Gastrocnemius medialis (tissue), 4 donors: ENCODE measurements around the gene KIF2A. TPM values are rescaled to one million over a fixed set of nuclear protein-coding genes. Genes with fewer than 3 reads are reported as not detected.
"Not testable (repeated sequence)": the region's sequence is repeated elsewhere in the genome, so short reads cannot be mapped to it uniquely, and the experiment has no call there.

Source experiments
- ATAC-seq, 2 donors: fragments of 150-250 bp; one replicate each; pipeline ENCODE4 v1.9.1; 2016
- DNase-seq, 2 donors: peaks; one replicate each; pipeline ENCODE4 v3.0.0-alpha.2; 2019
- H3K27ac ChIP-seq, 4 donors: fragments of 200-600 bp; sonication (generic); 1 replicate in 1 of 4; 2 replicates in 3 of 4; pipeline ENCODE4 v1.5.1; 2016 to 2018; ENCODE audit warnings: mild to moderate bottlenecking in 2 of 4, moderate library complexity in 1 of 4
- H3K27me3 ChIP-seq, 3 donors: fragments of 200-600 bp; sonication (generic) in 2 of 3; 1 replicate in 1 of 3; 2 replicates in 2 of 3; pipeline versions ENCODE4 v1.5.1 to v1.6.0; 2016 to 2019; ENCODE audit warnings: mild to moderate bottlenecking in 1 of 3, moderate library complexity in 1 of 3
- H3K36me3 ChIP-seq, 2 donors: fragments of 200-600 bp; sonication (generic) in 1 of 2; one replicate each; pipeline ENCODE4 v1.5.1; 2017 to 2018
- H3K4me1 ChIP-seq, 2 donors: fragments of 200-600 bp; sonication (generic) in 1 of 2; one replicate each; pipeline ENCODE4 v1.5.1; 2016 to 2017; ENCODE audit warnings: mild to moderate bottlenecking in 2 of 2
- H3K4me3 ChIP-seq, 4 donors: fragments of 200-600 bp; sonication (generic) in 3 of 4; 1 replicate in 1 of 4; 2 replicates in 3 of 4; pipeline ENCODE4 v1.5.1; 2016 to 2019; ENCODE audit warnings: mild to moderate bottlenecking in 2 of 4
- H3K9me3 ChIP-seq, 3 donors: fragments of 200-600 bp; sonication (generic) in 2 of 3; 1 replicate in 1 of 3; 2 replicates in 2 of 3; pipeline ENCODE4 v1.5.1; 2016 to 2019
- CTCF ChIP-seq, 5 experiments: fragments of 450-650 bp in 3 of 5; fragments of 200-600 bp in 2 of 5; sonication (generic) in 2 of 5; IDR thresholded peaks in 4 of 5; conservative IDR thresholded peaks in 1 of 5; 1 replicate in 4 of 5; 2 replicates in 1 of 5; pipeline ENCODE4 v1.5.1; 2016 to 2019; ENCODE audit warnings: antibody characterized with exemption in 5 of 5, mild to moderate bottlenecking in 3 of 5, moderate library complexity in 3 of 5
- POLR2A ChIP-seq, 2 donors: fragments of 450-650 bp; IDR thresholded peaks; one replicate each; pipeline ENCODE4 v1.6.1; 2017; ENCODE audit warnings: antibody characterized with exemption in 2 of 2, mild to moderate bottlenecking in 2 of 2, moderate library complexity in 2 of 2
- in situ Hi-C, 4 donors: fragments of 200-750 bp; cut with MboI; loops; one replicate each; pipeline versions ENCODE4 v1.15.0 to v1.8.0; 2017; ENCODE audit warnings: low sequenced_read_pairs in 4 of 4
- intact Hi-C: fragments of 100-400 bp; cut with DNase I; formaldehyde crosslinking; loops from one replicate; pipeline ENCODE4 v1.15.1; 2023; ENCODE audit warnings: low total_unique reads
- total RNA-seq, 4 donors: library from RNA; depleted of rRNA; stranded (reverse); fragments of >200 nt; gene quantifications; one replicate each; pipeline versions ENCODE4 v1.1.0 to v1.2.3, GENCODE V29; 2016

The KIF2A gene
- total RNA-seq, 4 donors from 2014 or later = 7.5 to 14.2 (median 11.8) TPM

- TF ChIP-seq CTCF (IDR thresholded peaks at IDR 0.05 in 4 of 5, conservative IDR thresholded peaks at IDR 0.05 in 1 of 5) (no peak), POLR2A (IDR thresholded peaks at IDR 0.05) (no peak)
- Histone ChIP-seq H3K36me3 (no peaks in the 10 kb centered on the region), H3K4me1 (no peaks in the 10 kb centered on the region), H3K4me3 (no peak overlapping the region), H3K9me3 (no peaks in the 10 kb centered on the region), H3K27ac (no peak overlapping the region), H3K27me3 (no peaks in the 10 kb centered on the region)
- DNase-seq (no peak), ATAC-seq (no peak)
- intact Hi-C loops (no loop called here), in situ Hi-C loops (no loop called here)
These were observed 16.2 kb upstream of the KIF2A start for GRCh38 chr5:62289813-62290212.

- ATAC-seq, H3K9me3 ChIP-seq, H3K27me3 ChIP-seq, H3K4me3 ChIP-seq, H3K36me3 ChIP-seq, H3K4me1 ChIP-seq, H3K27ac ChIP-seq, DNase-seq, intact Hi-C loops, in situ Hi-C loops: not testable (repeated sequence)
These were observed 14.2 kb upstream of the KIF2A start for GRCh38 chr5:62291829-62292228.

- intact Hi-C loops (no loop called here), in situ Hi-C loops (no loop called here)
- H3K27me3 ChIP-seq = no peaks in the 10 kb centered on the region
- H3K9me3 ChIP-seq = no peaks in the 10 kb centered on the region
- H3K4me1 ChIP-seq = no peaks in the 10 kb centered on the region
- H3K36me3 ChIP-seq = no peaks in the 10 kb centered on the region
- DNase-seq = no peak
- H3K4me3 ChIP-seq = no peak overlapping the region
- no peak for TF ChIP-seq POLR2A (IDR thresholded peaks at IDR 0.05)
- no peak for TF ChIP-seq CTCF (IDR thresholded peaks at IDR 0.05 in 4 of 5, conservative IDR thresholded peaks at IDR 0.05 in 1 of 5)
- ATAC-seq = no peak
- no peak overlapping the region for H3K27ac ChIP-seq
These were observed 9.0 kb upstream of the KIF2A start for GRCh38 chr5:62296998-62297397.

GRCh38 chr5:62298118-62298517, 7.9 kb upstream of the KIF2A start:
- H3K27ac ChIP-seq = no peak overlapping the region
- H3K4me3 ChIP-seq = no peak overlapping the region
- in situ Hi-C loops = no loop called here
- DNase-seq = no peak
- intact Hi-C loops = no loop called here
- H3K4me1 ChIP-seq = no peaks in the 10 kb centered on the region
- no peak for ATAC-seq
- no peaks in the 10 kb centered on the region for H3K9me3 ChIP-seq
- TF ChIP-seq CTCF (IDR thresholded peaks at IDR 0.05 in 4 of 5, conservative IDR thresholded peaks at IDR 0.05 in 1 of 5) = no peak
- no peak for TF ChIP-seq POLR2A (IDR thresholded peaks at IDR 0.05)
- no peaks in the 10 kb centered on the region for H3K27me3 ChIP-seq
- no peaks in the 10 kb centered on the region for H3K36me3 ChIP-seq

- Histone ChIP-seq H3K36me3 (no peaks in the 10 kb centered on the region), H3K27me3 (no peaks in the 10 kb centered on the region), H3K4me3 (no peak overlapping the region), H3K27ac (no peak overlapping the region), H3K4me1 (no peaks in the 10 kb centered on the region), H3K9me3 (no peaks in the 10 kb centered on the region)
- DNase-seq (no peak), ATAC-seq (no peak)
- intact Hi-C loops = no loop called here
- in situ Hi-C loops = no loop called here
- no peak for TF ChIP-seq POLR2A (IDR thresholded peaks at IDR 0.05)
- TF ChIP-seq CTCF (IDR thresholded peaks at IDR 0.05 in 4 of 5, conservative IDR thresholded peaks at IDR 0.05 in 1 of 5) = no peak
These were observed 6.9 kb upstream of the KIF2A start for GRCh38 chr5:62299101-62299500.
